ENCODE data around the gene TMEM87B.

TMEM87B gene

DNA sequence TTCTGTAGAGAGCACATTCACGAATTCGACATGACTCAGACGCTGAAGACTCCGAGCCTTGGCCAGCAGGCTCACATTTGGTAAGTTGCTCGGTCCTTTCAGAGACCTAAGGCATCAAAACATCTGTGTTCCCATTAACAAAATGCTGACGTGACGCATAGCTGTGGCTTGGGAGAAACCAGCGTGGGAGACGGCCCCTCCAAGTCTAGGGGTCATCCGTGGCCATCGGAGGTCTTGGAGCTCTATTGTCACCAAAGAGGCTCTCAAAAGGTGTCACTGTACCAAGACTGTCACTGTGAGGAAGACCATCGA lies 98.1 kb downstream of the TMEM87B start:
- no peak for DNase-seq

DNA sequence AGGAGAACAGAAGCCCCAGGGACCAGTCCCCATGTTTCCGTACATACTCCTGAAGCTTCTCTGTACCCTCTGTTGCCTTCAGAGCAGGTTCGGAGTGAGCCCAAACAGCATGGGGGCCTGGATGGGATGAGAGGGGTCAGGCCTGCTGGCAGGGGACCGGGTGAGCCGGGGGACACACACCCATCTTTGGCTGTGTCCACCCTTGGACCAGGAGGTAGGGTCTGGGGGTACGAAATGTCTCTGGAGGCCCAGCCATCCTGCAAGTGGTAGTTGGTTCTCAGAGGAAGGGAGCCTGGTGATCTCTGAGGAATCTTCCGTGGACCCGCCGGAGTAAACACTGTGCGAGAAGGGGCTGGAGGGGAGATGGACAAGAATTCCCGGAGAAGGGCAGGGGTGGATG lies 98.4 kb downstream of the TMEM87B start:
- no peak for DNase-seq

GRCh38 chr2:112154246-112155117 lies 99.4 kb downstream of the TMEM87B start:
- DNase-seq, result no peak

DNA sequence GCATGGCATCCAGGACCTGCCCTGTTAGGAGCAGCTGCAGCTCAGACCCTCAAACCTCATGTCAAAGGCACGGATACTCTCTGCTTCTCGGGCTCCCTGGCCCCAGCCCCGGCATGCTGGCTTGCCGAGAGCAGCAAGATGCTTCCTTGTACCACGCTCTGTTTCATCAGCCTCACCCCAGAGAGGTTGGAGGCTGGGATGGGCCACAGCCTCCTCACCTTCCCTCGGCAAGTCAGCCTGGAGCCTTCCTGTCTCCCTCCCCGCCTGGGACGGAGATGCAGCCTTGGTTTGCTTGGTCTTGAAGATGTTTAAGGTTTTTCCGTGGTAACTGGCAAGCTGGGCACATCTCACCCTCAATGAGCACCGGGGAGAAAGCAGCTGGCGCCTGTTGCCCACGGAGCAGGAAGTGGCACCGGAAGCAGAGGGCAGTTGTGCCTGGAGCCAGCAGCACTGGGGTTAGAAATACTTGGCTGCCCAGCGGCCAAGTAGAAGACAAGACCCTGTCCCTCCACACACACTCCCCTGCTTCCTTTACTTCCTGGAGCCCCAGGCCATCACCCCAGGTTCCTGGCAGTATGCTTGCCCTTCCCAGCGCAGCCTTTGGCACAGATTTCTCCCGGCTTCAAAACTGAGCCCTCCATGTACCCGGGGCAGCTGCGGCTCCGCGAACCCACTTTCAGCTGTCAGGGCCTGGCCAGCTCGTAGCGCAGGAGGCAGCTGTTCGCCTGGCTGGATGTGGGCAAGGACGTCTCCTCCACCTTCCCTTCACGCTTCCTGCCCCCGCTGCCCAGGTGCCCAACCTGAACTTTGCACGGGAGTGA lies 100.5 kb downstream of the TMEM87B start:
- no peak for DNase-seq

DNA sequence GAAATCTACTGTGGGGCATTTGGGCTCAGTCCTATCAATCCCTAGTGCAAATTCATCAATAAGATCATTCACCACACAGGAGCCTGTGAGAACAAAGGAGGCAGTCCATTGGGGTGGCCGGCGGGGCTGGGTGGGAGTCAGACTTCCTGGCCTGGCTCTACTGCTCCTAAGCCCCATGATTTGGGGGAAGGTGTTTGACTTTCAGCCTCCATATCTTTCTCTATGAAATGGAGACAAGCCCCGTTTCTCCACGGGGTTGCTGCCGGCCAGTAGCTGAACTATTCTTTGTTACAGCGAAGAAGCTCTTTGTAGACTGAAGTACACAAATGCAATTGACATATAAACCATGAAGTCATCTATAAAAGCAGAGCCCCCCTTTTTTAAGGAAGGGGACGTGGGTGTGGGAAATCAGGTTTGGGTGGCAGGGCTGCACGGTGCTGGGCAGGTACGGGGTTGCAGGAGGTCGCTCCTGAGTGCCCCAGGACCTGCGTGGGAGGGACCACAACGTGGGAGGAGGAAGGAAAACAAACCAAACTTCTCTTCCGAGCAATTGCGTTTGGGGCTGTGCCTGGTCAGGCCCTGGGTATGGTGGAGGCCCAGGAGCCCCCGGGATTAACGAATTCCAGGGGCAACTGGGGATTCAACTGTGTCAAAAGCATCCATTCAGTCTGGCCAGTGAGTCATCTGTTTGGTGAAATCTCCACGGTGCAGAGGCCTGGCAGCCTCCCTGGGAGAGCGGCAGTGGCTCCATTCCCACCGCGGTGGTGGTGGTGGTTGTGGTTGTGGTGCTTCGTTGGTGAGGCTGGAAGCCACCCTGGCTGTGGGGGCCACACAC lies 101.3 kb downstream of the TMEM87B start:
- no peak for DNase-seq

DNA sequence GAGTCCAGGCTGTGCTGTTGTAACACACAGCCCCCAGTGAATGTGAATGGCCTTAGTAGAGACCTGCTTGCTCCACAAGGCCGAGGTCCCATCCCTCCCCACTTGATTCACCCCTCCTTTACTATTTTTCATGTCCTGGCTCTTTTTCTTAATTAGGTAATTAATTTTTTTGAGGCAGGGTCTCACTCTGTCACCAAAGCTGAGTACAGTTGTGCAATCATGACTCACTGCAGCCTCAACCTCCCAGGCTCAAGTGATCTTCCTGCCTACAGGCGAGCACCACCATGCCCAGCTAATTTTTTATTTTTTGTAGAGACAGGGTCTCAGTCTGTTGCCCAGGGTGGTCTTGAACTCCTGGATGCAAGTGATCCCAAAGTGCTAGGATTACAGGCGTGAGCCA lies 102.4 kb downstream of the TMEM87B start:
- no peak for DNase-seq

DNA sequence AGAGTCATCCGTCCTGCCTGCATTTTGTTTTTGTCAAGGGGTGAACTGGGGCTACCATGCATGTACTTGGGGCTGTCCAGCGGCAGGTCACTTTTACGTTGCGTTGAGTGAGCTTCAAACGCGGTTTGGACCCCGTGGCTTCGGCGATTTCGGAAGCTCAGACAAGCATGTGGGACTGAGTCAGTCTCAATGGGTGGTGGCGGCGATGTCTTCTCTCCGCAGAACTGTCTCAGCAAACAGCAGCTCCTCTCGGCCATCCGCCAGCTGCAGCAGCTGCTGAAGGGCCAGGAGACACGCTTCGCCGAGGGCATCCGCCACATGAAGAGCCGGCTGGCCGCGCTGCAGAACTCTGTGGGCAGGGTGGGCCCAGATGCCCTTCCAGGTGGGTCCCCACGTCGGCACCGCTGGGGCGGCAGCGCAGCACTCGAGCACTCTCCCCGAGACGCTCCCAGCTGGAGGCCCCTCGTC lies 104.4 kb downstream of the TMEM87B start:
- DNase-seq, result no peak

DNA sequence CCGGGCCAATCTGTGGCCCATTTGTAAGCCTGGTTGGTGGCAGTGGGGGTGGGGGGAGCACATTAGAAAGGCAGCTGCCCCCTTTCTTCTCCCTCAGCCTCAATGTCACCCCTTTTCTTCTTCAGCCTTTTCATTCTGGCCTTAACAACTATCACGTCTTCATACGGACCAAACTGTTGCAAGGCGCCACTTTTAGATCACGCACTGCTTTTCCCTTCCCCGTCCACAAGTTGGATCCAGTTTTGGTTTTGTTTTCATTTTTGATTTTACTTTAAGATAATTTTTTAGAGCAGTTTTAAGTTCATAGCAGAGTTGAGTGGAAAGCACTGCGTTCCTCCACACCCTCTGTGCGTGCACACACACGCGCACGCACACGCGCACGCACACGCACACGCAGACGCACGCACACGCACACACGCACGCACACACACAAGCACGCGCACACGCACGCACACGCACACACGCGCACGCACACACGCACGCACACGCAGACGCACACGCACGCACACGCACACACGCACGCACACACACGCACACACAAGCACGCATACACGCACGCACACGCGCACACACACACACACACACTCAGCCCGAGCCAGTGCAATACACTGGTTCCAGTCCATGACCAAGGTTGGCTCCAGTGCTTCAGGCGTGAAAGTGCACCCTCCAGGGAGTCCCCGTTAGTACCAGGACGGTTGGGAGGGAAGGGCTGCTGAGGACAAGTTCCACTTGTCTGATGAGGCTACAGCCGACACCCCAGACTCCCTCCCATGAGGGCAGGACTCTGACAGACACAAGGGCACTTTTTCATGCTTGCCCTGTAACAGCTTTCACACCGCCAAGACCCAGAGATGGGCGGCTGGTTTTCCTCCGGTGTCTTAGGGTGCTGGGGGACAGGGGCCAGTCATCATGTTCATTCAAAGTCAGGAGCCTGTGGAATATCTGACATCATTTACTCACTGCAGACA lies 105.5 kb downstream of the TMEM87B start:
- no peak for DNase-seq

DNA sequence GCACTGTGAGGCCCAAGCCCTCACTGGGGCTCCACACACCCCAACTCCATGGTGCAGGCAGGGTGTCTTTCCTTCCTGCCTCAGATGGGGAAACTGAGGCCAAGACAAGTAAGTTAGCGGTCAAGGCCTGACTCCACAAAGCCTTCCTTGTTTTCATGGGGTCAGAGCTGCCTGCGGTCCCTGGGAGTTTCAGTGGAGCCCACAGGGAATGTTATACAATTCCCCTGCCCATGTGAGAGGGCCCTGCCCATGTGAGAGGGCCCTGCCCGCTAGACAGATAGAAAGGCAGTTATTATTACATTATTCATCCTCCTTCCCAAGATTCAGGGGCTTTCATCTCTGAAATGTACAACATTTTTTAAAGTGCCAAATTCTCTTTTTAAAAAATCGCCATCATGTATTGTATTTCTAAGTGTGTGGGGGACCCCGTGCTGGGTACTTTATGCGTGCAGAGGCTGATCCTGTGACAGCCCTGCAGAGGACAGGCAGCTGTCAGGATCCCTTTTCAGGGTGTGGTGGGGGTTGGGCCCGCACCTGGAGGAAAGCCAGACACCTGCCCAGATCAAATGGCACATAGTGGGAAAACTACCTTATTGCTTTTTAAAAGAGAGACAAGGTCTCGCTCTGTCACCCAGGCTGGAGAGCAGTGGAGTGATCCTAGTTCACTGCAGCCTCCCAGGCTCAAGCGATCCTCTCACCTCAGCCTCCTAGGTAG lies 106.5 kb downstream of the TMEM87B start:
- DNase-seq, result no peak

- no peak for DNase-seq
Measured at GRCh38 chr2:112162341-112162740, 107.3 kb downstream of the TMEM87B start.

- no peak for DNase-seq
Measured at GRCh38 chr2:112162956-112163355, 107.9 kb downstream of the TMEM87B start.

- no peak for DNase-seq
Measured at GRCh38 chr2:112163541-112163981, 108.5 kb downstream of the TMEM87B start.

- no peak for DNase-seq
Measured at GRCh38 chr2:112164876-112165275, 109.8 kb downstream of the TMEM87B start.

GRCh38 chr2:112165296-112165695 lies 110.2 kb downstream of the TMEM87B start:
- no peak for DNase-seq

GRCh38 chr2:112166806-112167499 lies 111.9 kb downstream of the TMEM87B start:
- no peak for DNase-seq

DNA sequence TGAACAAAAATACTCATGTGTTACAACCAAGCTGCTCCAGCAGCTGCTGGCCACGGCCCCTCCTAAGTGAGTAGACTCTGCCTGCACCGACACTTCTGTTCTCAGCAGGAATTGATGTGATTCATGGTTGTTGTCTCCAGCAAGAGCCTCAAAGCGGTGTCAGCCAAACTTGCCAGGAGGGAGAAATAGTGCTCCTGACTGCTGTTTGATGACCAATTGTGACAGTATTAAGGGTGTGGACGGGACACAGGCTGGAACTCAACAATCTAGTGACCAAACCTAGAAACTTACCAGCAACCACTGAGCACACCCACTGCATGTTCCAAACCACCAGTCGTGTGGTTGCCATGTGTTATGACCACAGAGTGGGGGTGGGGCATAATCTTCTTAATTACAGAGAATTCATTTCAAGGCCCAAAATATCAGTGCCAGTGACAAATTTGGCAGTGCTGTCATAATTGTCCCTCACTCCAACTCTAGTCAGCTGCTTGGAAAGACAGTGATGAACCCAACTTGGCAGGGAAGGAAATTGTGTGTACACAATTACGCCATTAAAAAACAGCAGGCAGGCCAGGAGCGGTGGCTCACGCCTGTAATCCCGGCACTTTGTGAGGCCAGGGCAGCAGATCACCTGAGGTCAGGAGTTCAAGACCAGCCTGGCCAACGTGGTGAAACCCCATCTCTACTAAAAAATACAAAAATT lies 113.5 kb downstream of the TMEM87B start:
- DNase-seq, result no peak

Measured in NCI-H774 (cell line).